ENCODE results near the gene AUTS2.

DNA sequence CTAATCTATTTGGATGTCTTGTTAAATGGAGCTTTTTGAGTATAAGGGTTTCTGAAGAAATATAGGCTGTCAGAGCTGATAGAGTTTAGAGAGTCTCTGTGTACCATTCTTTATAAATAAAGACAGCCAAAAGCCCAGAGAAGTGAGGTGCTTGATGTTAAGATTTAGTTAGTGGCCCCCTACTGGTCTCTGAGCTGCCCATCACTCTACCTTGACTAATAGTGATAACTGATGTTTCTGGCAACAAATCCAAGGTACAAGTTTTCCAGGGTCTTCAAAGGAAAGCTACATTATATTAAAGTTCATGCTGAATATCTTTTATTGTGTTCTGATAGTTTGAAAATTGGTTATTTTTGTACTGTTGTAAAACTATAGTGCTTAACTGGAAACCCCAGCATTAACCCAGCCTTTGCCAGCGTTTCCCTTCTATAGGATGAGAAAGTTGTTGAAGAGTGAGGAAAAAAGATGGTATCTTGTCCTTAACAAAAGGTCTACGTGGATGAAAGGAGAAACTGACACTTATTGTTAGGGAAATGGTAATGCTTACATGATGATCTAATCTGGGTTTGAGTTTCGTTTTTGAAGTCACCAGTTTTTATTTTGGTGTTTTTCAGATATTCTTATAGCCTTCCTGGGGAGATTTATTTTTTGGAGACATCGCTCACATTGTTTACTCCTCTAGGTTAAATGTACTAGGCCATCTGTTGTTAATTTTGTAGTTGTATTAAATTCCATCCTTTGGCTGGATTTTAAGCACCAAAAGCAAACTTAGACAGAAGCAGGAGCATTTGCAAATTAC lies 79.0 kb downstream of the AUTS2 start:
- TF ChIP-seq, protein P1, sequence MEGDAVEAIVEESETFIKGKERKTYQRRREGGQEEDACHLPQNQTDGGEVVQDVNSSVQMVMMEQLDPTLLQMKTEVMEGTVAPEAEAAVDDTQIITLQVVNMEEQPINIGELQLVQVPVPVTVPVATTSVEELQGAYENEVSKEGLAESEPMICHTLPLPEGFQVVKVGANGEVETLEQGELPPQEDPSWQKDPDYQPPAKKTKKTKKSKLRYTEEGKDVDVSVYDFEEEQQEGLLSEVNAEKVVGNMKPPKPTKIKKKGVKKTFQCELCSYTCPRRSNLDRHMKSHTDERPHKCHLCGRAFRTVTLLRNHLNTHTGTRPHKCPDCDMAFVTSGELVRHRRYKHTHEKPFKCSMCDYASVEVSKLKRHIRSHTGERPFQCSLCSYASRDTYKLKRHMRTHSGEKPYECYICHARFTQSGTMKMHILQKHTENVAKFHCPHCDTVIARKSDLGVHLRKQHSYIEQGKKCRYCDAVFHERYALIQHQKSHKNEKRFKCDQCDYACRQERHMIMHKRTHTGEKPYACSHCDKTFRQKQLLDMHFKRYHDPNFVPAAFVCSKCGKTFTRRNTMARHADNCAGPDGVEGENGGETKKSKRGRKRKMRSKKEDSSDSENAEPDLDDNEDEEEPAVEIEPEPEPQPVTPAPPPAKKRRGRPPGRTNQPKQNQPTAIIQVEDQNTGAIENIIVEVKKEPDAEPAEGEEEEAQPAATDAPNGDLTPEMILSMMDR (IDR thresholded peaks at IDR 0.05; ENCODE audit: low read length), result peak; percentile 85
- TF ChIP-seq EZH2 (IDR thresholded peaks at IDR 0.05; ENCODE audit: borderline replicate concordance, low read length), result no peak

Data from OCI-LY1 (cell line).